Neuronal stem cell (in vitro differentiated cells): ENCODE data around the gene PPIE. TPM values are rescaled to one million over a fixed set of nuclear protein-coding genes. Genes with fewer than 3 reads are reported as not detected.

Source experiments
- DNase-seq: peaks from one replicate; pipeline ENCODE4 v3.0.0-alpha.2; 2013; ENCODE audit warnings: low spot score
- H2AFZ ChIP-seq: one replicate; pipeline ENCODE4 v1.6.1; 2013; ENCODE audit warnings: mild to moderate bottlenecking, low read length, inconsistent platforms
- H2AK5ac ChIP-seq: 2 replicates; pipeline ENCODE4 v1.6.1; 2013; ENCODE audit warnings: low read depth, mild to moderate bottlenecking, inconsistent platforms, low read length, moderate library complexity, mixed read lengths
- H2BK120ac ChIP-seq: 2 replicates; pipeline ENCODE4 v1.6.1; 2013; ENCODE audit warnings: low read depth, mild to moderate bottlenecking, inconsistent platforms, low read length, moderate library complexity, mixed read lengths
- H2BK12ac ChIP-seq: one replicate; pipeline ENCODE4 v1.6.1; 2013; ENCODE audit warnings: low read length, inconsistent platforms
- H2BK15ac ChIP-seq: 2 replicates; pipeline ENCODE4 v1.6.1; 2013; ENCODE audit warnings: mild to moderate bottlenecking, low read length, inconsistent platforms, mixed read lengths
- H2BK5ac ChIP-seq: one replicate; pipeline ENCODE4 v1.6.1; 2013; ENCODE audit warnings: inconsistent platforms, mild to moderate bottlenecking, low read length, moderate library complexity
- H3K14ac ChIP-seq: one replicate; pipeline ENCODE4 v1.6.1; 2013; ENCODE audit warnings: low read length, inconsistent platforms
- H3K18ac ChIP-seq: 2 replicates; pipeline ENCODE4 v1.6.1; 2013; ENCODE audit warnings: low read length, inconsistent platforms
- H3K23ac ChIP-seq: 2 replicates; pipeline ENCODE4 v1.6.1; 2013; ENCODE audit warnings: low read depth, mild to moderate bottlenecking, mixed read lengths, low read length, inconsistent platforms; ENCODE audit not compliant: poor library complexity
- H3K27ac ChIP-seq: replicated peaks from 3 replicates; pipeline ENCODE4 v1.5.1; 2013; ENCODE audit warnings: low read length, inconsistent platforms
- H3K27me3 ChIP-seq, 3 experiments: 2 replicates each; pipeline ENCODE4 v1.6.1; 2013; ENCODE audit warnings: low read length in 3 of 3, mild to moderate bottlenecking in 2 of 3, inconsistent platforms in 1 of 3, low read depth in 1 of 3, mixed read lengths in 1 of 3, moderate library complexity in 1 of 3; ENCODE audit not compliant: control insufficient read depth in 3 of 3, insufficient read depth in 3 of 3
- H3K36me3 ChIP-seq, 2 donors: replicated peaks in 1 of 2; 2 replicates each; pipeline ENCODE4 v1.6.1; 2013; ENCODE audit warnings: low read length in 2 of 2; ENCODE audit not compliant: control insufficient read depth in 2 of 2, insufficient read depth in 2 of 2
- H3K4ac ChIP-seq: 2 replicates; pipeline ENCODE4 v1.6.1; 2013; ENCODE audit warnings: inconsistent platforms, mild to moderate bottlenecking, low read length, moderate library complexity
- H3K4me1 ChIP-seq, 2 donors: 1 replicate in 1 of 2; 2 replicates in 1 of 2; pipeline ENCODE4 v1.6.1; 2013; ENCODE audit warnings: low read length in 2 of 2, low read depth in 1 of 2; ENCODE audit not compliant: control insufficient read depth in 2 of 2, insufficient read depth in 1 of 2
- H3K4me2 ChIP-seq: one replicate; pipeline ENCODE4 v1.6.1; 2013; ENCODE audit warnings: mild to moderate bottlenecking, low read length, inconsistent platforms; ENCODE audit not compliant: insufficient read depth, poor library complexity, severe bottlenecking
- H3K4me3 ChIP-seq, 2 donors: 2 replicates each; pipeline ENCODE4 v1.5.1; 2013; ENCODE audit warnings: low read length in 2 of 2, mild to moderate bottlenecking in 2 of 2, inconsistent platforms in 1 of 2, moderate library complexity in 1 of 2
- H3K79me1 ChIP-seq: one replicate; pipeline ENCODE4 v1.6.1; 2013; ENCODE audit warnings: low read depth, mild to moderate bottlenecking, inconsistent platforms, low read length, moderate library complexity
- H3K9ac ChIP-seq: one replicate; pipeline ENCODE4 v1.6.1; 2013; ENCODE audit warnings: mild to moderate bottlenecking, low read depth, low read length, inconsistent platforms; ENCODE audit not compliant: poor library complexity
- H3K9me3 ChIP-seq, 2 donors: replicated peaks in 1 of 2; 2 replicates each; pipeline versions ENCODE3 to v1.6.1; 2013; ENCODE audit warnings: low read length in 2 of 2, mild to moderate bottlenecking in 2 of 2, inconsistent platforms in 1 of 2, low read depth in 1 of 2, mixed read lengths in 1 of 2, moderate library complexity in 1 of 2; ENCODE audit not compliant: control insufficient read depth in 2 of 2, insufficient read depth in 1 of 2
- H4K8ac ChIP-seq: one replicate; pipeline ENCODE4 v1.6.1; 2013; ENCODE audit warnings: low read depth, mild to moderate bottlenecking, inconsistent platforms, low read length, moderate library complexity
- H4K91ac ChIP-seq: one replicate; pipeline ENCODE4 v1.6.1; 2013; ENCODE audit warnings: low read length, low read depth, mild to moderate bottlenecking, inconsistent platforms; ENCODE audit not compliant: poor library complexity
- WGBS, 2 donors: extraction: QIAGEN DNeasy Blood & Tissue Kit; methylation state at CpG; one replicate each; pipeline ENCODE4 v1.1.7; 2013; ENCODE audit warnings: missing lambda C conversion rate in 2 of 2, mixed read lengths in 1 of 2; ENCODE audit not compliant: insufficient read length in 2 of 2, insufficient replicate concordance in 1 of 2; ENCODE audit errors: extremely low coverage in 2 of 2; 5-methylcytosine and 5-hydroxymethylcytosine counted together
- polyA plus RNA-seq, 2 experiments: library from polyadenylated mRNA; stranded (reverse); fragments of 200-250 nt; gene quantifications; one replicate each; pipeline ENCODE4 v1.2.3, GENCODE V29; 2013

PPIE gene
- polyA plus RNA-seq (2013, experiment 1 of 2) = 49.7 TPM
- 46.8 TPM for polyA plus RNA-seq (2013, experiment 2 of 2)

DNA sequence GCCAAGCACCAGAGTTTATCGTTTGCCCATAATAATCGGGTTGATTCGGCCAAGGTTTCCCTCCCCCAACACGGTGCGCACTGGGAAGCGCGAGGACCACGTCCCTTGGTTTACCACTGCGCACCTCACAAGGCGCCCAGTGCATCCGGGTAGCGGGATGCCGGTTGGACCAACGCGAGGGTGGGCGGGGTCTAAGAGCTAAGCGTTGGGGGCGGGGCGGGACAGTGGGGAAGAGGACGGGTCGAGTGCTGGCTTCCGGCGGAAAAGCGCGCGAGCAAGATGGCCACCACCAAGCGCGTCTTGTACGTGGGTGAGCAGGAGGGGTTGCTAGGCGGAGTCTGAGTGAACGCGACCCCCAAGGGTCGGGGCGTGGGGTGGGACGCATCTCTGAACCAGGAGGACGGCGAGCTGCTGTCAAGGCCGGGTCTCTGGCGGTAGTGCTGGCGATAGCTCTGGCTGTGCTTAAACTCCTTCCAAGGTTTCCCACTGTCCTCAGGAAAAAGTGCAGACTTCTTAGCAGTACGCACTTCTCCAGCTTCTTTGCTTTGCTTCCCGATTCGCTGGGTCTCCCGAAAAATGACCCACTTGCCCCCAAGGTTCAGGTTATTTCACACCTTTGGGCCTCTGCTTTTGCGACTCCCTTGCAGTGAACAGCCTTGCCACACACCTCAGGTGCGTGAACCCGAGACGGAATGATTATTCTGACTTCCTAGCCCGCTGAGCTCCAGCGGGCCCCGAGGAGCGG lies at the start of gene PPIE:
Gene PPIE (plus strand): TSS at position 261 of the 745 bp plus-strand sequence. CDS start 19 bp downstream, at position 280.
- H3K9me3 ChIP-seq = no peaks in the 10 kb centered on the region
- no peak within 1 kb of the TSS for H4K91ac ChIP-seq
- no peak within 1 kb of the TSS for H3K27ac ChIP-seq
- H3K36me3 ChIP-seq = peaks cover 12 to 38% of the 10 kb centered on the region in 2 donors
- no peak within 1 kb of the TSS for H2BK5ac ChIP-seq
- H3K27me3 ChIP-seq = peaks cover 0 to 21% (median 4%) of the 10 kb centered on the region in 3 experiments
- peaks cover 2 to 4% of the 10 kb centered on the region in 2 donors for H3K4me1 ChIP-seq
- H2BK15ac ChIP-seq = no peak within 1 kb of the TSS
- no peak within 1 kb of the TSS for H4K8ac ChIP-seq
- peak within 1 kb of the TSS; percentile 91 for H2AFZ ChIP-seq
- H3K79me1 ChIP-seq = no peaks in the 10 kb centered on the region
- H3K4me3 ChIP-seq = peak within 1 kb of the TSS; percentile 77 to 89
- no peak within 1 kb of the TSS for H3K14ac ChIP-seq
- WGBS, 2 donors = no CpG with 5 or more reads among the region's 52 CpGs
- H3K23ac ChIP-seq = peak within 1 kb of the TSS; percentile 83
- H2AK5ac ChIP-seq = no peak within 1 kb of the TSS
- no peak within 1 kb of the TSS for H2BK12ac ChIP-seq
- peak; percentile 65 for DNase-seq
- peak within 1 kb of the TSS; percentile 90 for H3K9ac ChIP-seq
- peak within 1 kb of the TSS; percentile 79 for H3K18ac ChIP-seq
- no peak within 1 kb of the TSS for H2BK120ac ChIP-seq
- H3K4ac ChIP-seq = no peak within 1 kb of the TSS
- peak within 1 kb of the TSS; percentile 77 for H3K4me2 ChIP-seq

DNA sequence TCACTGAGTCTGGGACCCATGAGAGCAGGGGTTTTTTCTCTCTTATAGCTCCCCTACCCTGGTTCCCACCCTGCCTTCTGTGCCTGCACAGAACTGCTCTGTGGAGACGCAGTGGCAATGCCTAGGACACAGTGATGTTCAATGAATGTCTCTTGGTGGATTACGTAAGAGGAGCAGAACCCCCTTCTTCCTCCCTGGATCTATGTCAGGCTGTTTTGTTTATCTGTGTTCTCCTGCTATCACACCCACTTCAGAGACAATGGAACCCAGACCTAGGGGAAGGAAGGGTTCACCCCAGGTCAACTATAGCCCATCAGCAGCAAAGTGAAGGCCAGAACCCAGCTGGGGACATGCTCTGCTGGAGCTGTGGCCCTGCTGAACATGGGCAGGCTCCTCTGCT lies 49.5 kb upstream of the PPIE start:
- Histone ChIP-seq H3K18ac (no peak overlapping the region), H3K4me2 (no peak overlapping the region), H3K4me1 (peaks cover 15 to 24% of the 10 kb centered on the region in 2 donors), H3K9me3 (peaks cover 0 to 3% of the 10 kb centered on the region in 2 donors), H2BK12ac (no peak overlapping the region), H3K79me1 (no peaks in the 10 kb centered on the region), H4K91ac (no peak overlapping the region), H3K9ac (no peak overlapping the region), H3K4me3 (peak overlapping the region in 1 of 2 donors; percentile 31), H2AK5ac (no peak overlapping the region), H2BK5ac (no peak overlapping the region), H4K8ac (no peak overlapping the region), H3K27ac (no peak overlapping the region), H2AFZ (no peak overlapping the region), H3K4ac (no peak overlapping the region), H3K14ac (no peak overlapping the region), H2BK15ac (no peak overlapping the region), H3K23ac (no peak overlapping the region), H2BK120ac (no peak overlapping the region), H3K27me3 (peaks cover 13 to 86% (median 67%) of the 10 kb centered on the region in 3 experiments), H3K36me3 (no peaks in the 10 kb centered on the region)
- DNase-seq = no peak
- no CpG with 5 or more reads among the region's 2 CpGs for WGBS, 2 donors

DNA sequence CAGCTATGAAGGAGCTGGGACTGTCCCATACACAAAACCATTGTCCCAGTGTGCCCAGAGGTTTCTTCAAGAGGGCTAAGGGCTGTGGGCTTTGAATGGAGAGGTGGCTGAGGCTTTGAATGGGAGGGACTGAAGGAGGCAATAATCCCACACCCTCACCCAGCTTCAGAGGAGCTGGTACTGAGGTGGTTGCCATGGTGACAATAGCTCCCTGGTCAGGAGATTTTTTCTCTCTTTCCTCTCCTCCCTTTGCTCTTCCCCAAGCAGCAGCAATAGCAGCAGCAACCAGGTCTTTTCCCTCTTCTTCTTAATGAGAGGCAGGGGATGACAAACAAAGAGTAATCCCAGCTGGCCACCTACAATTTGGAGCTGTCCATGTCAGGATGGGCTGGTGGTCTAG lies 49.0 kb upstream of the PPIE start:
- Histone ChIP-seq H2AK5ac (no peak overlapping the region), H2BK5ac (no peak overlapping the region), H3K79me1 (no peaks in the 10 kb centered on the region), H2BK120ac (no peak overlapping the region), H3K27ac (no peak overlapping the region), H3K27me3 (peaks cover 9 to 86% (median 71%) of the 10 kb centered on the region in 3 experiments), H2BK15ac (no peak overlapping the region), H3K4me2 (no peak overlapping the region), H3K18ac (no peak overlapping the region), H3K14ac (no peak overlapping the region), H3K4me1 (peaks cover 15 to 24% of the 10 kb centered on the region in 2 donors), H2AFZ (no peak overlapping the region), H3K23ac (no peak overlapping the region), H3K9ac (no peak overlapping the region), H3K4me3 (peak overlapping the region in 1 of 2 donors; percentile 31), H3K36me3 (no peaks in the 10 kb centered on the region), H2BK12ac (no peak overlapping the region), H4K8ac (no peak overlapping the region), H3K9me3 (peaks cover 0 to 3% of the 10 kb centered on the region in 2 donors), H4K91ac (no peak overlapping the region), H3K4ac (no peak overlapping the region)
- DNase-seq = no peak

DNA sequence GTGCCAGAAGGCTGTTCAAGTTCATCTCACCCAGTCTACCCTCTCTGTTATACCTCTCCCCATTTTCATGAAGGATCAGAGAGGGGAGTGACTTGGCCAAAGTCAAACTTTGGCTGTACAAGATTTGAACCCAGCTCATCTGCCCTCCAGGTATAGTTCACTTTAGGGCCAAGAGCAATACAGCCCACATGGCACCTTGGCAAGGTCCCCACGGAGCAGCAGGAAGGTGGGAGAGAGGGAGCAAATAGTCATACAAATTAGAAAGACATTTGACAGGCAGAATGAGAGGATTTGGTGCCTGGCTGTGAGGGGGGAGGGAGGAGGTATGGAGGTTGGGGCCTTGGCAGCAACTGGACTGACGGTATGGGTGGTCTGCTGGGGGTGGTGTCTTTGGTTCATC lies 48.5 kb upstream of the PPIE start:
- no peak for DNase-seq
- Histone ChIP-seq H3K4me1 (peaks cover 17 to 24% of the 10 kb centered on the region in 2 donors), H2AFZ (no peak overlapping the region), H2BK120ac (no peak overlapping the region), H2BK12ac (no peak overlapping the region), H4K91ac (no peak overlapping the region), H3K36me3 (no peaks in the 10 kb centered on the region), H3K9me3 (peaks cover 0 to 3% of the 10 kb centered on the region in 2 donors), H3K18ac (no peak overlapping the region), H3K27ac (no peak overlapping the region), H2BK15ac (no peak overlapping the region), H3K27me3 (peaks cover 9 to 85% (median 77%) of the 10 kb centered on the region in 3 experiments), H2AK5ac (no peak overlapping the region), H3K4ac (no peak overlapping the region), H3K4me2 (no peak overlapping the region), H3K79me1 (no peaks in the 10 kb centered on the region), H2BK5ac (no peak overlapping the region), H4K8ac (no peak overlapping the region), H3K14ac (no peak overlapping the region), H3K4me3 (no peak overlapping the region), H3K23ac (no peak overlapping the region), H3K9ac (no peak overlapping the region)
- no CpG with 5 or more reads among the region's 2 CpGs for WGBS, 2 donors
